ENCODE results near the gene NPAS3.

NPAS3 gene

GRCh38 chr14:33393895-33394368, 455.3 kb downstream of the NPAS3 start:
- DNase-seq = no peak

DNA sequence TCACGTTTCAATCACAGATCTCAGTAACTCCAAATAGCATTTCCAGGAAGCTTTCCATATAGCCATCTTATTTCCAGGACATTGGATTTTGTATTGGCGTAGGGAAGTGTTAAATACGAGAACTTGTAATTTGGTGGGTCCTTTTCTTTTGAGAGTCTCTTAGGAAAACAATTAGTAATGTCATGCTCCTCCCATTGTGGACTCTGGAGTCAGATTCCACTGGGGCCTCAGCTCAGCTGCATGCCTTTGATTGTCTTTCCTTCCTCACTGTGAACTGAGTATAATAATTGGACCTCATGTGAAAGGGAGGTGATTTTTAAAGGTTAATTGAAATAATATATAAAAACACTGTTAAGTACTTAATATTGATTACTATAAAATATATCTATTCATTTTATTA, 462.6 kb downstream of the NPAS3 start:
- DNase-seq = no peak

GRCh38 chr14:33402604-33403003, 463.9 kb downstream of the NPAS3 start:
- DNase-seq = no peak

DNA sequence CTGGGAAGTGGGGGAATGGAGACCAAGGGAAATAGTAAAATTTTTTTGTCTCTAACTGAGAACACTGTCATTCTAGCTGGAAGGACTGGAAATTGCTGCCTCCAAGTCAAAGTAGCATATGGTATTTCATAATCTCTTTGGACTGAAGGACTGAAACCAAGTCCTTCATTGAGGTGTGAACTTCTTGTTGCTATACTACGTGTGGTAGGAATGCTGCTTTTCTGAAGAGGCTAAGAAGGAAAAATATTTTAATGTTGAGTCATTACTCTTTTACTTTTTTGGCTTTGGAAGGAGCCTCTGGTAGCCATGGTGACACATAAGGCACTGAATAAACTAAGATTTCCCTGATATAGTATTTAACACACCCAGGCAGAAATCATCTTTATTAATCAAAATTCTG, 465.4 kb downstream of the NPAS3 start:
- no peak for DNase-seq

- DNase-seq = no peak
These were observed 466.4 kb downstream of the NPAS3 start for GRCh38 chr14:33404964-33405574.

GRCh38 chr14:33406766-33407165, 468.1 kb downstream of the NPAS3 start:
- no peak for DNase-seq

DNA sequence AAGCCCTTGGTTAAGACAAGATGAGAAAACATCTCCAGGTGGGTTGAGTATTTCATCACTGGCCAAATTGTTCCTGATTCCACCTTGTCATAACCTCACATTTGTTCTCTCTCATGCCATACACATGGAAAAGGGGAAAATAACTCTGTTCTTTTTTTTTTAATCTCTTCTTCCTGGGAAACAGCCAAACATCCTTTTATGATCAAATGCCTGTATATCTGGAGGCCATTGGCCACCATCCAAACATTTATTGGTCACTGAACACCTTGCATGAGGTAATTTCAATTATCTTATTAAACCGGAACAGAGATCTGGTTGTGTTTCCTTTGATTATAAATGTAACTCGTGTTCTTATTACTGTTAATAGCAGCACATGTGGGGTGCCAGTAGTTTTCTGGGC, 469.6 kb downstream of the NPAS3 start:
- DNase-seq = no peak

DNA sequence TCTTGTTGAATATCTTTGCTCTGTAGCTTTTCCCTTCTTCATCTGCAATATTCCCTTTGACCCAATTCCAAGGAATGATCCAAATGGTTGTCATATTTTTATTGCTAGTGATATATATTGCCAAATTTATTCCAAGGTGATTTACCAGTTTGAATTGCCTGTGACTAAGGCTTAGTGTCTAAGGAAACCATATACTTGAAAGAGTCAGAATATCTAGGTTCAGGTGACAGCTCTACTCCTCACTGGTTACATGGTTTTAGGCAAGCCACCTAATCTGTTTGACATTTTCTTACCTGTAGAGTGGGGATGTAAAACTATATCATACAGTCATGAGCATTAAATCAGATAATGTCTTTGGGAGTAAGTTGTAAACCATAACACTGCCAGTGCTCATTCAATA, 473.8 kb downstream of the NPAS3 start:
- DNase-seq = no peak

- DNase-seq = no peak
These were observed 474.7 kb downstream of the NPAS3 start for GRCh38 chr14:33413381-33413780.

- DNase-seq = no peak
These were observed 475.4 kb downstream of the NPAS3 start for GRCh38 chr14:33414041-33414440.

GRCh38 chr14:33420051-33420627, 481.5 kb downstream of the NPAS3 start:
- no peak for DNase-seq

- DNase-seq = no peak
These were observed 491.8 kb downstream of the NPAS3 start for GRCh38 chr14:33430414-33431035.

GRCh38 chr14:33432407-33433023, 493.8 kb downstream of the NPAS3 start:
- DNase-seq = no peak

GRCh38 chr14:33433396-33433795, 494.7 kb downstream of the NPAS3 start:
- DNase-seq = no peak

DNA sequence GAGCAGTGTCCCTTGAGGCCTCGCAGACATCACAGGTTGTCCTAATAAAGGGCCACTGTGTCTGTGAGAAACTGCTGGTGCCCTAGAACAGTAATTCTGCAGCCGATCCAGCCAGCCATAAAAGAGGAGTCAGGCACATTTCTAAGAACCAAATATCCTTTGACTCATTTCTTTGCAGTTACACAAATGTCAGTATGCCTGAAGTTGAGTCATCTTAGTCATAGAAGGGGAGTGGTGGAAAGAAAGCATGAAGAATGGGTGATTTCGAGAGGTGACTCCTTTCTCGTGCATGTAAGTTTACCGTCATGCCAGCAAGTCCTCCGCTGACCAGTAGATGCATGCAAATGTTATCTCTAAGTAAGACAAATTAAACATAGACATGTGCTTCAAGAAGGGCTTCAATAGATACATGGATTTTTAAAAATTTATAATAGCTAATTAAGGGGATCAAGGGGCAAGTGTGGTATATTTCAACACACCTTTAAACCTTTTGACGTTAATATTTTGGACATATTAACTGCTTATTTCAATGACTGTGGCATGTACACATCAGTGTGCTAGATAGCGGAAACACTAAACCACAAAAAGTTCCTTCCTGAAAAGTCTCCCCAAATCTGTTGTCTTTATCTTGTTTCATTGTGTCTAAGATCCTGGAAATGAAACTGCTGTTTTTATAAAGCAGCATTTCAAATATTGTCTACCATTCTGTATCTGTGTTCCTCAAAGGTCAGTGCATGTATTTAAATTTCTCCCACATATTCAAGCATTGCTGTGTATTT, 497.4 kb downstream of the NPAS3 start:
- no peak for DNase-seq

GRCh38 chr14:33441633-33442032, 503.0 kb downstream of the NPAS3 start:
- DNase-seq = no peak

DNA sequence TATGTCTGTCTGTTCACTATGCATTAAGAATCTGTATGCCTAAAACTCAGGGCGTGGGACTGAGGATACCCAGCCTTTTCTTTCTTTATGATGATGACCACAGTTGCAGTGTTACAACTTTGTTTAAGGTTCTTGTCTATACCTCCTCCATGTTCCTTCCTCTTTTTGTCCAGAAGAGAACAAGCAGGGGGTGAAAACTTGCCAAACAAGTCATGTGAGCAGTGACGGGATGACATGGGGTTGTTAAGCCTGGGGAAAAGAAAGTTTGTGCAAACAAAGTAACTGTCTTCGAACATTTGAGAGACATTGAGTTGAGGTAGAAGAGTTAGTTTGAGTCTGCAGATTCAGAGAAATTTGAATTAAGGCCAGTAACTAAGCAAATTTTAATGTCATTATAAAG, 505.5 kb downstream of the NPAS3 start:
- no peak for DNase-seq

DNA sequence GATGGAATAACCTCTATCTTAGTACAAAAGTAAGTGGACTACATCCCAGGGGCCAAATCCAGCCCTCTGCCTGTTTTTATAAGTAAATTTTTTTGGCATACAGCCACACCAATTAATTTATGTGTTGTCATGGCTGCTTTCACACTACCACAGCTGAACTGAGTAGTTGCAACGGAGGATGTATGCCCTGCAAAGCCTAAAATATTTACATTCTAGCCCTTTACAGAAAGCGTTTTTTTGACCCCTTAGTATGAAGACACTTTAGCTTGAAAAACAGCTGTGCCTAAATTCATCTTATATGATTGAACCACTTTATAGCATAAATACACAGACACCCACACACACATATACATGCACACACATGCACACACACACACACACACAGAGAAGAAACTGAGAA, 510.6 kb downstream of the NPAS3 start:
- DNase-seq = no peak

- DNase-seq = no peak
These were observed 511.2 kb downstream of the NPAS3 start for GRCh38 chr14:33449703-33450395.

GRCh38 chr14:33450416-33450815, 511.7 kb downstream of the NPAS3 start:
- DNase-seq = no peak

- DNase-seq = no peak
These were observed 512.5 kb downstream of the NPAS3 start for GRCh38 chr14:33451211-33451610.

DNA sequence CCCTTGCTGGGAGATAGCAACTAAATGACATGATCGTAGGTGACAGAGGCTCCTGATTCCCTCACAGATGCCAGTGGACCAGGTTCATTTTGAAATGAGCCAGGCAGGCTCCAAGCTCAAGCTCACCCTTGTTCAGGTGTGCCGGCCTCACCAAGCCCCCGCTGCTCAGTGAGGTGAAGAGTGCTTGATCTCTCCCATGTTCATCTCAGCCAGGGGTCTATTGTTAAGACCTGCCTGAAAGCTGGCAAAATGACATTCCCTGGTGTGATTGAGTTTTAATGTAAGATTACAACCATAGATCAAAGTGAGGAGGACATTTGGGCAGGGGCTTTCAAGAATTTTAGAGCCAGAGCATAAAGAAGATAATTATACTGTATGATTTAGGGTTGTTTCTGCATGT, 514.3 kb downstream of the NPAS3 start:
- no peak for DNase-seq

Measured in activated naive CD4-positive, alpha-beta T cell (primary cell).